Hepatocyte (in vitro differentiated cells): ENCODE measurements around the gene FAM200A.

ENCODE experiments used
- CTCF ChIP-seq: fragments of 200-600 bp; sonication (generic); IDR thresholded peaks from 2 replicates; pipeline ENCODE4 v1.5.1; 2016; ENCODE audit warnings: antibody characterized with exemption, mild to moderate bottlenecking; ENCODE audit not compliant: poor library complexity
- EZH2 ChIP-seq: fragments of 200-600 bp; sonication (generic); IDR thresholded peaks from 2 replicates; pipeline ENCODE4 v1.6.1; 2016; ENCODE audit warnings: antibody characterized with exemption, mild to moderate bottlenecking, borderline replicate concordance

- TF ChIP-seq CTCF = no peak
- TF ChIP-seq EZH2 = no peak
These were observed at the start of gene FAM200A for GRCh38 chr7:99551767-99552463.
